KMS-11 (cell line): ENCODE data around the gene YBX2.

Experiments
- H2AFZ ChIP-seq: fragments of 200-600 bp; sonication (generic); 2 replicates; pipeline ENCODE4 v1.6.1; 2016; ENCODE audit warnings: antibody characterized with exemption, mixed run types, low read depth
- H3K27ac ChIP-seq: fragments of 200-600 bp; sonication (generic); 2 replicates; pipeline ENCODE4 v1.6.1; 2016; ENCODE audit warnings: mild to moderate bottlenecking, mixed run types
- H3K27me3 ChIP-seq: fragments of 200-600 bp; sonication (generic); 2 replicates; pipeline ENCODE4 v1.6.1; 2017; ENCODE audit warnings: mild to moderate bottlenecking, low read depth, mixed run types, moderate library complexity; ENCODE audit not compliant: insufficient read depth
- H3K36me3 ChIP-seq: fragments of 200-600 bp; sonication (generic); 2 replicates; pipeline ENCODE4 v1.6.1; 2017; ENCODE audit warnings: mild to moderate bottlenecking, mixed run types; ENCODE audit not compliant: insufficient read depth
- H3K4me1 ChIP-seq: fragments of 200-600 bp; sonication (generic); 2 replicates; pipeline ENCODE4 v1.6.1; 2016; ENCODE audit warnings: mild to moderate bottlenecking, low read depth, mixed run types; ENCODE audit not compliant: poor library complexity, severe bottlenecking
- H3K4me2 ChIP-seq: fragments of 200-600 bp; sonication (generic); 2 replicates; pipeline ENCODE4 v1.7.0; 2016; ENCODE audit warnings: mild to moderate bottlenecking, mixed run types
- H3K4me3 ChIP-seq: fragments of 200-600 bp; sonication (generic); IDR thresholded peaks from 2 replicates; pipeline ENCODE4 v1.6.1; 2017; ENCODE audit warnings: low read depth, low read length, mixed read lengths; ENCODE audit not compliant: insufficient read depth
- H3K79me2 ChIP-seq: fragments of 200-600 bp; sonication (generic); 2 replicates; pipeline ENCODE4 v1.6.1; 2016; ENCODE audit warnings: low read depth, mixed run types; ENCODE audit not compliant: insufficient read depth
- H3K9ac ChIP-seq: fragments of 200-600 bp; sonication (generic); 2 replicates; pipeline ENCODE4 v1.6.1; 2016; ENCODE audit warnings: mild to moderate bottlenecking, mixed run types
- H4K20me1 ChIP-seq: fragments of 200-600 bp; sonication (generic); 2 replicates; pipeline ENCODE4 v1.6.1; 2016; ENCODE audit warnings: mild to moderate bottlenecking, mixed run types; ENCODE audit not compliant: insufficient read depth
- CTCF ChIP-seq: fragments of 200-600 bp; sonication (generic); conservative IDR thresholded peaks from 2 replicates; pipeline ENCODE4 v1.6.1; 2017; ENCODE audit warnings: low read depth, mild to moderate bottlenecking, antibody characterized with exemption, low read length, moderate library complexity, mixed read lengths

Gene YBX2

DNA sequence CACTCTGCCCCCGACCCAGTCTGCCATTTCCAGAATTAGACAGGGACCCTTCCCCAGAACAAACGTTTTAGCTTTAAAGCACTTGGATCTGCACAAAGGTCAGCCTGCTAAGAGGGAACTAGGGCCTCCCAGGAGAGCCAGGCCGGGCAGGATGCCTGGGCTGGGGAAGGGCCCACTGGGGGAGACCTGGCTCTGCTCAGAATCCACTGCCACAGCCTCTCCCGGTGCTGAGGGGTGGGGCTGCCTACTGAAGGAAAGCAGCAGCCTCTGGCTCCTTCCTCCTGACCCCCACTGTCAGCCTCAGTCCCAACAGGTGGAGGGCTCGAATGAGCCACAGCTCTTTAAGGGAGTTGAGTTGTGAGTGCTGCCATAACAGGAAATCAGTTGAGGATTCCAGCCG lies 1.7 kb downstream of the YBX2 start:
- no peaks in the 10 kb centered on the region for H3K36me3 ChIP-seq

GRCh38 chr17:7292194-7292593 lies 2.2 kb downstream of the YBX2 start:
- Histone ChIP-seq H3K4me1 (no peaks in the 10 kb centered on the region), H3K4me3 (no peak overlapping the region), H3K9ac (no peak overlapping the region), H3K79me2 (no peaks in the 10 kb centered on the region), H2AFZ (no peak overlapping the region), H4K20me1 (no peaks in the 10 kb centered on the region), H3K27me3 (0 out of 2 replicates have a peak, but pooled peaks cover 2% of the 10 kb centered on the region), H3K36me3 (no peaks in the 10 kb centered on the region), H3K4me2 (no peak overlapping the region), H3K27ac (no peak overlapping the region)
- no peak for TF ChIP-seq CTCF

More for the DNA sequence above, 1.7 kb downstream of the YBX2 start:
- no peak for TF ChIP-seq CTCF
- no peaks in the 10 kb centered on the region for H4K20me1 ChIP-seq
- H3K27me3 ChIP-seq = 0 out of 2 replicates have a peak, but pooled peaks cover 2% of the 10 kb centered on the region
- H3K4me2 ChIP-seq = no peak overlapping the region
- no peak overlapping the region for H3K4me3 ChIP-seq
- H2AFZ ChIP-seq = no peak overlapping the region
- no peaks in the 10 kb centered on the region for H3K79me2 ChIP-seq
- H3K27ac ChIP-seq = no peak overlapping the region
- no peak overlapping the region for H3K9ac ChIP-seq
- H3K4me1 ChIP-seq = no peaks in the 10 kb centered on the region

GRCh38 chr17:7290685-7291084 lies 3.8 kb downstream of the YBX2 start:
- Histone ChIP-seq H2AFZ (no peak overlapping the region), H3K27me3 (0 out of 2 replicates have a peak, but pooled peaks cover 2% of the 10 kb centered on the region), H3K36me3 (no peaks in the 10 kb centered on the region), H3K4me1 (no peaks in the 10 kb centered on the region), H3K4me3 (no peak overlapping the region), H3K4me2 (no peak overlapping the region), H4K20me1 (no peaks in the 10 kb centered on the region), H3K79me2 (no peaks in the 10 kb centered on the region), H3K27ac (no peak overlapping the region), H3K9ac (no peak overlapping the region)
- TF ChIP-seq CTCF = no peak

GRCh38 chr17:7290166-7290565 lies 4.3 kb downstream of the YBX2 start:
- Histone ChIP-seq H2AFZ (no peak overlapping the region), H3K9ac (no peak overlapping the region), H3K4me1 (no peaks in the 10 kb centered on the region), H4K20me1 (no peaks in the 10 kb centered on the region), H3K4me2 (no peak overlapping the region), H3K79me2 (no peaks in the 10 kb centered on the region), H3K36me3 (no peaks in the 10 kb centered on the region), H3K27me3 (0 out of 2 replicates have a peak, but pooled peaks cover 2% of the 10 kb centered on the region), H3K4me3 (no peak overlapping the region), H3K27ac (no peak overlapping the region)
- TF ChIP-seq CTCF = no peak
